C4-2B (cell line): ENCODE measurements around the gene RSRP1.

Experiments
- CTCF ChIP-seq: fragments of 450-650 bp; conservative IDR thresholded peaks from 2 replicates; pipeline ENCODE4 v1.5.1; 2017; ENCODE audit warnings: mild to moderate bottlenecking
- ZFX ChIP-seq: fragments of 450-650 bp; IDR thresholded peaks from 2 replicates; pipeline ENCODE4 v1.6.1; 2017

- no peak for TF ChIP-seq CTCF
- TF ChIP-seq ZFX, result no peak
Measured at GRCh38 chr1:25245809-25246599, 1.2 kb downstream of the RSRP1 start.
